Nephron progenitor cell (in vitro differentiated cells): ENCODE data around the gene TCF19.

Experiments used
- DNase-seq: peaks from one replicate; pipeline ENCODE4 v3.0.0; 2021
- H3K27ac Mint-ChIP-seq: 2 replicates; pipeline ENCODE4 v1.8.0; 2021; ENCODE audit warnings: mild to moderate bottlenecking, moderate library complexity, mixed read lengths
- H3K27me3 Mint-ChIP-seq: 2 replicates; pipeline ENCODE4 v1.8.0; 2021; ENCODE audit warnings: mild to moderate bottlenecking, low read depth, mixed read lengths; ENCODE audit not compliant: poor library complexity
- H3K36me3 Mint-ChIP-seq: 2 replicates; pipeline ENCODE4 v1.8.0; 2021; ENCODE audit warnings: low read depth, mixed read lengths
- H3K4me1 Mint-ChIP-seq: 2 replicates; pipeline ENCODE4 v1.8.0; 2021; ENCODE audit warnings: mixed read lengths
- H3K4me3 Mint-ChIP-seq: 2 replicates; pipeline ENCODE4 v1.8.0; 2021; ENCODE audit warnings: mild to moderate bottlenecking, moderate library complexity, mixed read lengths
- H3K9me3 Mint-ChIP-seq: 2 replicates; pipeline ENCODE4 v1.8.0; 2021; ENCODE audit warnings: mild to moderate bottlenecking, moderate library complexity, mixed read lengths
- TF ChIP-seq, protein P1 (sequence below): fragments of 200-600 bp; sonication (generic); IDR thresholded peaks from 2 replicates; pipeline ENCODE4 v1.5.0; 2021; ENCODE audit warnings: antibody characterized with exemption

Gene TCF19

GRCh38 chr6:31135710-31136109 lies 22.7 kb upstream of the TCF19 start:
- TF ChIP-seq, protein P1, sequence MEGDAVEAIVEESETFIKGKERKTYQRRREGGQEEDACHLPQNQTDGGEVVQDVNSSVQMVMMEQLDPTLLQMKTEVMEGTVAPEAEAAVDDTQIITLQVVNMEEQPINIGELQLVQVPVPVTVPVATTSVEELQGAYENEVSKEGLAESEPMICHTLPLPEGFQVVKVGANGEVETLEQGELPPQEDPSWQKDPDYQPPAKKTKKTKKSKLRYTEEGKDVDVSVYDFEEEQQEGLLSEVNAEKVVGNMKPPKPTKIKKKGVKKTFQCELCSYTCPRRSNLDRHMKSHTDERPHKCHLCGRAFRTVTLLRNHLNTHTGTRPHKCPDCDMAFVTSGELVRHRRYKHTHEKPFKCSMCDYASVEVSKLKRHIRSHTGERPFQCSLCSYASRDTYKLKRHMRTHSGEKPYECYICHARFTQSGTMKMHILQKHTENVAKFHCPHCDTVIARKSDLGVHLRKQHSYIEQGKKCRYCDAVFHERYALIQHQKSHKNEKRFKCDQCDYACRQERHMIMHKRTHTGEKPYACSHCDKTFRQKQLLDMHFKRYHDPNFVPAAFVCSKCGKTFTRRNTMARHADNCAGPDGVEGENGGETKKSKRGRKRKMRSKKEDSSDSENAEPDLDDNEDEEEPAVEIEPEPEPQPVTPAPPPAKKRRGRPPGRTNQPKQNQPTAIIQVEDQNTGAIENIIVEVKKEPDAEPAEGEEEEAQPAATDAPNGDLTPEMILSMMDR: no peak
- Mint-ChIP-seq H3K27me3 (peaks cover 5% of the 10 kb centered on the region), H3K36me3 (no peaks in the 10 kb centered on the region), H3K27ac (no peak overlapping the region), H3K9me3 (no peaks in the 10 kb centered on the region), H3K4me3 (no peak overlapping the region), H3K4me1 (peaks cover 19% of the 10 kb centered on the region)
- no peak for DNase-seq

DNA sequence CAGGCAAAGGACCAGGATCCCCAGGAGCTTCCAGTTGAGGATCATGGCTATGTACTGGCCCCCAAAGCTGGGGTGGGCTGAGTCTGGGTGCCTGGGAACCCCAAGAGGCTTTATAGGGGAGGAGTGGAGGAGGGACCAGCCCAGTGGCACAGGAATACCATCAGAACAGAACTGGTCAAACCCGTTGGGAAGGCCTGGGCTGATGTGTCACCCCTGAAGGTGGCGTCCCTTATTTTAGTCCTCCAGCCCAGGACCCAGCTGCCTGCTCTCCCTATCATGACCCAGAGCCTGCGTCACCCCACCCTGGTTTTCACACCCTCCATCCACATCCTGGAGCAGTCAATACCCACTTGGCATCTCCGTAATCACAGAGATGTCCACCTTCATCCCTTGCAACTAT lies 19.4 kb upstream of the TCF19 start, which contains the start of gene PSORS1C2:
Gene PSORS1C2, minus strand, starts transcription at position 85 of the 400 bp plus-strand sequence. Its CDS starts 40 bp downstream, at position 45.
- Mint-ChIP-seq H3K36me3 (no peaks in the 10 kb centered on the region), H3K9me3 (no peaks in the 10 kb centered on the region), H3K4me3 (no peak within 1 kb of the TSS), H3K4me1 (peaks cover 40% of the 10 kb centered on the region), H3K27me3 (peaks cover 5% of the 10 kb centered on the region), H3K27ac (no peak within 1 kb of the TSS)
- TF ChIP-seq, protein P1: no peak
- DNase-seq: no peak

DNA sequence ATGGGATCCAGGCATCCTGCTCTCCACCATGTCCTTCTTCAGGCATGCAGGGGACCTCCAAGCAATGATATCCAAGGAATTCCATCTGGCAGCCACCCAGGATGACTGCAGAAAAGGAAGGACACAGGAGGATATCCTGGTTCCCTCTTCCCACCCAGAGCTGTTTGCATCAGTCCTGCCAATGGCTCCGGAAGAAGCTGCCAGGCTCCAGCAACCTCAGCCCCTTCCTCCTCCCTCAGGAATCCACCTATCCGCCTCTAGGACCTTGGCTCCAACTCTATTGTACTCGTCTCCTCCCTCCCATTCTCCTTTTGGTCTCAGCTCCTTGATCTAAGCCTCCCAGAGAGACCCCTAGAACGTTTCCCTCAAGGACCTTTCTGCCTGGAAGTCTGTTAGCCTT lies 18.8 kb upstream of the TCF19 start:
- no peaks in the 10 kb centered on the region for H3K9me3 Mint-ChIP-seq
- no peak overlapping the region for H3K4me3 Mint-ChIP-seq
- DNase-seq: no peak
- peaks cover 5% of the 10 kb centered on the region for H3K27me3 Mint-ChIP-seq
- peaks cover 40% of the 10 kb centered on the region for H3K4me1 Mint-ChIP-seq
- peaks cover 4% of the 10 kb centered on the region for H3K36me3 Mint-ChIP-seq
- H3K27ac Mint-ChIP-seq: no peak overlapping the region
- TF ChIP-seq, protein P1: no peak

DNA sequence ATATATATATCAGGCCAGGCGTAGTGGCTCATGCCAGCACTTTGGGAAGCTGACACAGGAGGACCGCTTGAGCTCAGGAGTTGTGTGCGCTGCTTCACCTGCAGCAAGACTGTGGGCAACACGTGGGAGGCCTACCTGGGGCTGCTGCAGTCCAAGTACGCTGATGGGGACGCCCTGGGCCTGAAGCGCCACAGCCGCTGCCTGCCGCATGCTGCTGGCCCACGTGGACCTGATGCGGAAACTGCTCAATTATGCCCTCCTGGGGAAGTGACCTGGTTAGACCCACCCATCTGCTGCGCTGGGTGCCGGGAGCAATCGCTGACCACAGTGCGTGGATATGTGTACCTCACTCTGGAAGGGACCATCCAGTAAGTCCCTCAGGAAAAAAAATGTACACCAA lies 17.7 kb upstream of the TCF19 start:
- peaks cover 40% of the 10 kb centered on the region for H3K4me1 Mint-ChIP-seq
- H3K9me3 Mint-ChIP-seq: no peaks in the 10 kb centered on the region
- H3K4me3 Mint-ChIP-seq: no peak overlapping the region
- peaks cover 13% of the 10 kb centered on the region for H3K36me3 Mint-ChIP-seq
- no peak for DNase-seq
- H3K27me3 Mint-ChIP-seq: peaks cover 7% of the 10 kb centered on the region
- TF ChIP-seq, protein P1: no peak
- no peak overlapping the region for H3K27ac Mint-ChIP-seq

DNA sequence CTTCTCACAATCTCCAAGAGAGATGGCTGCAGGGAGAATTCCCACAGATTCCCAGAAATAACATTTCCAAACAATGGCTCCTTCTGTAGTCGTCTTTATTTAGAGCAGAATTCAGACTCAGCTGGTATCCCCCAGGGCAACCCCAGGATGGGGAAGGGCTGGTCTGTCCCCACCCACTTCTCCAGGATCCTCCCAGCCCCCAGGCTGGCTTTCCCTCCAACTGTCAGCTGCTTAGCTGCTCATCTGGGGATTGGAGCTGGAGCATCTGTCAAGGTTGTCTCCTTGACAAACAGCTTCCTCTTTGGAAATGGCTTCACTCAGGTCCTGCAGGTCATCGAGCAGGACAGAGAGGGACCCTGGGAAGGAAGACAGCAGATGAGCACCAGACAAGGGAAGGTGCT lies 16.0 kb upstream of the TCF19 start:
- peaks cover 39% of the 10 kb centered on the region for H3K4me1 Mint-ChIP-seq

DNA sequence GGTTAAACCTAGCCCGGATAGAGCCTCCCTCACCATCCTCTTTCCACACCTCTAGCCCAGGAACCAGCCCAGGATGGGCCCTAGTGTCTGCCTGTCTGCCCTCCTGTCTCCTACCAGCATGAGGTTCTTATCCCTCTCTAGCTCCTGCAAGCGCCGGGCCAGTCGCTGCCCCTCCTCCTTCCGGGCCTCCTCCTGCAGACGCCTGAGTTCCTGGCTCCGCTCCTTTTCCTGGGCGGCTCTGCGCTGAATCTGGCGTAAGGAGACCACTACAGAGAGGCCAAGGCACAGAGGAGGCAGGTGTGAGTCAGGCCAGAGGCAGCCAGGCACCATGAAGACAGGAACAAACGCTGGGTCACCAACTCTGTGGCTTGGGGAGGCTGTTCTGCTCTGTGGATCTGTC lies 15.2 kb upstream of the TCF19 start:
- Mint-ChIP-seq H3K36me3 (peaks cover 21% of the 10 kb centered on the region), H3K4me3 (no peak overlapping the region), H3K9me3 (no peaks in the 10 kb centered on the region), H3K4me1 (peaks cover 33% of the 10 kb centered on the region), H3K27me3 (peaks cover 10% of the 10 kb centered on the region), H3K27ac (no peak overlapping the region)
- TF ChIP-seq, protein P1: no peak
- DNase-seq: peak; percentile 53

More for the DNA sequence above, 16.0 kb upstream of the TCF19 start:
- H3K4me3 Mint-ChIP-seq: peak overlapping the region; percentile 54
- peaks cover 10% of the 10 kb centered on the region for H3K27me3 Mint-ChIP-seq
- no peaks in the 10 kb centered on the region for H3K9me3 Mint-ChIP-seq
- TF ChIP-seq, protein P1: no peak
- peak; percentile 12 for DNase-seq
- peak overlapping the region; percentile 92 for H3K27ac Mint-ChIP-seq
- peaks cover 21% of the 10 kb centered on the region for H3K36me3 Mint-ChIP-seq
